K562 (cell line): ENCODE data around the gene SALL2. TPM values are rescaled to one million over a fixed set of nuclear protein-coding genes. Genes with fewer than 3 reads are reported as not detected.

Experiments
- CBX2 ChIP-seq: fragments of 200-600 bp; sonication (generic); IDR thresholded peaks from one replicate; pipeline ENCODE4 v1.6.1; 2012; ENCODE audit warnings: mild to moderate bottlenecking, low read length, inconsistent platforms; ENCODE audit not compliant: insufficient read depth, poor library complexity, severe bottlenecking
- ELK3 ChIP-seq: fragments of 450-650 bp; formaldehyde crosslinking; IDR thresholded peaks from 2 replicates; pipeline ENCODE4 v1.4.0; 2020; ENCODE audit warnings: mild to moderate bottlenecking
- ETV1 ChIP-seq: fragments of 450-650 bp; conservative IDR thresholded peaks from 2 replicates; pipeline ENCODE4 v1.6.1; 2016; ENCODE audit warnings: missing genetic modification characterization, control low read depth, low read depth, missing compliant biosample characterization
- FOSL1 ChIP-seq: fragments of 200-800 bp; sonication (Bioruptor generic); conservative IDR thresholded peaks from 2 replicates; pipeline ENCODE4 v1.6.1; 2016; ENCODE audit warnings: missing genetic modification characterization, missing compliant biosample characterization
- FOXO4 ChIP-seq: fragments of 450-650 bp; formaldehyde crosslinking; IDR thresholded peaks from 2 replicates; pipeline ENCODE4 v1.4.0; 2020; ENCODE audit warnings: mild to moderate bottlenecking, moderate library complexity
- GABPB2 ChIP-seq: fragments of 250-450 bp; sonication (Bioruptor Pico); conservative IDR thresholded peaks from 2 replicates; pipeline ENCODE4 v1.5.1; 2021; ENCODE audit warnings: mild to moderate bottlenecking
- HEY1 ChIP-seq: fragments of 250-450 bp; sonication (Bioruptor Pico); IDR thresholded peaks from 2 replicates; pipeline ENCODE4 v1.5.0; 2020; ENCODE audit warnings: mild to moderate bottlenecking, moderate library complexity, borderline replicate concordance
- L3MBTL2 ChIP-seq: fragments of 450-650 bp; IDR thresholded peaks from 2 replicates; pipeline ENCODE4 v1.6.1; 2016; ENCODE audit warnings: mild to moderate bottlenecking, moderate library complexity
- RBM15 ChIP-seq: fragments of 200-400 bp; formaldehyde crosslinking; IDR thresholded peaks from 2 replicates; pipeline ENCODE4 v1.6.1; 2018; ENCODE audit warnings: mild to moderate bottlenecking, low read length, moderate library complexity; ENCODE audit not compliant: insufficient read depth
- SMAD4 ChIP-seq: fragments of 250-450 bp; sonication (Bioruptor Pico); conservative IDR thresholded peaks from 2 replicates; pipeline ENCODE4 v1.8.0; 2021; ENCODE audit warnings: inconsistent platforms, mild to moderate bottlenecking, moderate library complexity
- THRAP3 ChIP-seq: fragments of 450-650 bp; IDR thresholded peaks from 2 replicates; pipeline ENCODE4 v1.6.1; 2016; ENCODE audit warnings: mild to moderate bottlenecking, inconsistent platforms, borderline replicate concordance
- VEZF1 ChIP-seq: fragments of 200-800 bp; sonication (Bioruptor generic); IDR thresholded peaks from 2 replicates; pipeline ENCODE4 v1.6.1; 2017; ENCODE audit warnings: missing genetic modification characterization, missing compliant biosample characterization
- ZNF174 ChIP-seq: fragments of 250-450 bp; sonication (Bioruptor Pico); IDR thresholded peaks from 2 replicates; pipeline ENCODE4 v1.4.0; 2020; ENCODE audit warnings: mild to moderate bottlenecking
- ZNF395 ChIP-seq: fragments of 200-800 bp; sonication (Bioruptor generic); IDR thresholded peaks from 2 replicates; pipeline ENCODE4 v1.6.1; 2017; ENCODE audit warnings: missing genetic modification characterization, missing compliant biosample characterization
- polyA plus RNA-seq, 8 experiments: library from polyadenylated mRNA; depleted of rRNA in 4 of 8; stranded (reverse) in 5 of 8; unstranded in 3 of 8; fragments of >200 nt; fragmentation: Nextera tagmentation in 2 of 8; fragmentation: Illumina TruSeq in 1 of 8; extraction: Ambion mirVana in 2 of 8; extraction: Trizol in 1 of 8; gene quantifications; 2 replicates each; pipeline versions ENCODE4 v1.2.1 to v1.2.3, GENCODE V29; 2011 to 2014; ENCODE audit warnings: inconsistent platforms in 1 of 8, missing spikeins in 1 of 8
- total RNA-seq, 7 experiments: library from RNA; depleted of rRNA in 6 of 7; stranded (reverse); fragments of >200 nt in 6 of 7; fragmentation: Illumina TruSeq in 2 of 7; extraction: Trizol in 2 of 7; gene quantifications; 2 replicates each; pipeline versions ENCODE4 v1.2.1 to v1.2.3, GENCODE V29; 2011 to 2021; ENCODE audit warnings: low replicate concordance in 1 of 7
- TF ChIP-seq, protein P1 (sequence below): fragments of 450-650 bp; IDR thresholded peaks from one replicate; pipeline ENCODE4 v1.6.1; 2018; ENCODE audit warnings: mild to moderate bottlenecking, moderate library complexity; ENCODE audit not compliant: partially characterized antibody
- TF ChIP-seq, protein P2 (sequence below): sonication (generic); formaldehyde crosslinking; IDR thresholded peaks from 2 replicates; pipeline ENCODE4 v1.8.0; 2023; ENCODE audit warnings: mild to moderate bottlenecking, missing genetic modification reagents

The SALL2 gene
- total and polyA plus RNA-seq, 9 of the 15 experiments (the other 6 are each of a cell fraction or from before 2014, with no cell fraction given), result 6.6 to 30.4 (median 12.9) TPM

GRCh38 chr14:21510735-21511657 lies 15.2 kb downstream of the SALL2 start, which contains the start of gene METTL3 (continued):
- TF ChIP-seq GABPB2 (no peak), VEZF1 (CRISPR knock-in tag) (peak; percentile 70), ETV1 (tag) (peak; percentile 91), FOSL1 (tag) (0 out of 2 replicates have a peak, but pooled peaks have one; percentile 27), L3MBTL2 (peak; percentile 79), ZNF395 (CRISPR knock-in tag) (peak; percentile 94), FOXO4 (CRISPR knock-in tag) (no peak), ELK3 (CRISPR knock-in tag) (no peak), RBM15 (no peak), HEY1 (CRISPR knock-in tag) (no peak), ZNF174 (CRISPR knock-in tag) (no peak), SMAD4 (CRISPR knock-in tag) (peak; percentile 48; the same call in 1 of the 2 replicates), THRAP3 (no peak), CBX2 (no peak)
- TF ChIP-seq, protein P1, sequence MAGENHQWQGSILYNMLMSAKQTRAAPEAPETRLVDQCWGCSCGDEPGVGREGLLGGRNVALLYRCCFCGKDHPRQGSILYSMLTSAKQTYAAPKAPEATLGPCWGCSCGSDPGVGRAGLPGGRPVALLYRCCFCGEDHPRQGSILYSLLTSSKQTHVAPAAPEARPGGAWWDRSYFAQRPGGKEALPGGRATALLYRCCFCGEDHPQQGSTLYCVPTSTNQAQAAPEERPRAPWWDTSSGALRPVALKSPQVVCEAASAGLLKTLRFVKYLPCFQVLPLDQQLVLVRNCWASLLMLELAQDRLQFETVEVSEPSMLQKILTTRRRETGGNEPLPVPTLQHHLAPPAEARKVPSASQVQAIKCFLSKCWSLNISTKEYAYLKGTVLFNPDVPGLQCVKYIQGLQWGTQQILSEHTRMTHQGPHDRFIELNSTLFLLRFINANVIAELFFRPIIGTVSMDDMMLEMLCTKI, result no peak
- TF ChIP-seq, protein P2, sequence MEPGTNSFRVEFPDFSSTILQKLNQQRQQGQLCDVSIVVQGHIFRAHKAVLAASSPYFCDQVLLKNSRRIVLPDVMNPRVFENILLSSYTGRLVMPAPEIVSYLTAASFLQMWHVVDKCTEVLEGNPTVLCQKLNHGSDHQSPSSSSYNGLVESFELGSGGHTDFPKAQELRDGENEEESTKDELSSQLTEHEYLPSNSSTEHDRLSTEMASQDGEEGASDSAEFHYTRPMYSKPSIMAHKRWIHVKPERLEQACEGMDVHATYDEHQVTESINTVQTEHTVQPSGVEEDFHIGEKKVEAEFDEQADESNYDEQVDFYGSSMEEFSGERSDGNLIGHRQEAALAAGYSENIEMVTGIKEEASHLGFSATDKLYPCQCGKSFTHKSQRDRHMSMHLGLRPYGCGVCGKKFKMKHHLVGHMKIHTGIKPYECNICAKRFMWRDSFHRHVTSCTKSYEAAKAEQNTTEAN, result no peak
